Lower leg skin (tissue), 4 donors: ENCODE measurements around the gene UCKL1. TPM values are rescaled to one million over a fixed set of nuclear protein-coding genes. Genes with fewer than 3 reads are reported as not detected.

Experiments
- DNase-seq, 2 donors: peaks; one replicate each; pipeline ENCODE4 v3.0.0-alpha.2; 2019; ENCODE audit warnings: low spot score in 2 of 2
- H3K4me3 ChIP-seq: fragments of 200-600 bp; sonication (generic); 2 replicates; pipeline ENCODE4 v1.5.1; 2017; ENCODE audit warnings: mild to moderate bottlenecking, low read depth; ENCODE audit not compliant: poor library complexity, severe bottlenecking
- CTCF ChIP-seq, 3 donors: fragments of 450-650 bp; IDR thresholded peaks; one replicate each; pipeline ENCODE4 v1.5.1; 2016; ENCODE audit warnings: antibody characterized with exemption in 3 of 3, mild to moderate bottlenecking in 3 of 3, moderate library complexity in 2 of 3
- POLR2A ChIP-seq, 2 donors: fragments of 450-650 bp; IDR thresholded peaks; one replicate each; pipeline ENCODE4 v1.6.1; 2016 to 2017; ENCODE audit warnings: antibody characterized with exemption in 2 of 2, mild to moderate bottlenecking in 1 of 2, moderate library complexity in 1 of 2
- WGBS, 2 donors: methylation state at CpG; one replicate each; pipeline ENCODE4 v1.1.5; 2018; 5-methylcytosine and 5-hydroxymethylcytosine counted together
- intact Hi-C: fragments of 100-400 bp; cut with DNase I; formaldehyde crosslinking; loops from one replicate; pipeline ENCODE4 v1.15.0; 2023; ENCODE audit warnings: low total_unique reads
- total RNA-seq, 4 donors: library from RNA; depleted of rRNA; stranded (reverse); fragments of >200 nt; gene quantifications; one replicate each; pipeline ENCODE4 v1.1.0, GENCODE V29; 2016

UCKL1 gene
- total RNA-seq, 4 donors from 2014 or later = 28.1 to 44.3 (median 33.6) TPM

- intact Hi-C loops = no loop called here
- DNase-seq = no peak
- no peak for TF ChIP-seq CTCF (IDR thresholded peaks at IDR 0.05)
- no peak for TF ChIP-seq POLR2A (IDR thresholded peaks at IDR 0.05)
- no peak overlapping the region for H3K4me3 ChIP-seq
- 92 to 95% methylated on average over 9 to 12 of the region's 13 CpGs for WGBS, 2 donors
These were observed 10.7 kb upstream of the UCKL1 start for GRCh38 chr20:63966944-63967322.

- 93% methylated on average over 24 of the region's 27 CpGs for WGBS, 2 donors
- intact Hi-C loops = no loop called here
- H3K4me3 ChIP-seq = no peak overlapping the region
- TF ChIP-seq POLR2A (IDR thresholded peaks at IDR 0.05) = no peak
- TF ChIP-seq CTCF (IDR thresholded peaks at IDR 0.05) = no peak
- no peak for DNase-seq
These were observed 10.1 kb upstream of the UCKL1 start for GRCh38 chr20:63966172-63966943.

- DNase-seq = no peak
- no peak for TF ChIP-seq CTCF (IDR thresholded peaks at IDR 0.05)
- TF ChIP-seq POLR2A (IDR thresholded peaks at IDR 0.05) = no peak
- H3K4me3 ChIP-seq = no peak overlapping the region
- 96 to 97% methylated on average over 14 to 16 of the region's 16 CpGs for WGBS, 2 donors
- intact Hi-C loops = no loop called here
These were observed 8.2 kb upstream of the UCKL1 start for GRCh38 chr20:63964412-63964811.

GRCh38 chr20:63963784-63964301 is 7.6 kb upstream of the UCKL1 start:
- intact Hi-C loops = no loop called here
- 94 to 99% methylated on average over 12 to 14 of the region's 16 CpGs for WGBS, 2 donors
- no peak overlapping the region for H3K4me3 ChIP-seq
- no peak for TF ChIP-seq CTCF (IDR thresholded peaks at IDR 0.05)
- TF ChIP-seq POLR2A (IDR thresholded peaks at IDR 0.05) = no peak
- no peak for DNase-seq

DNA sequence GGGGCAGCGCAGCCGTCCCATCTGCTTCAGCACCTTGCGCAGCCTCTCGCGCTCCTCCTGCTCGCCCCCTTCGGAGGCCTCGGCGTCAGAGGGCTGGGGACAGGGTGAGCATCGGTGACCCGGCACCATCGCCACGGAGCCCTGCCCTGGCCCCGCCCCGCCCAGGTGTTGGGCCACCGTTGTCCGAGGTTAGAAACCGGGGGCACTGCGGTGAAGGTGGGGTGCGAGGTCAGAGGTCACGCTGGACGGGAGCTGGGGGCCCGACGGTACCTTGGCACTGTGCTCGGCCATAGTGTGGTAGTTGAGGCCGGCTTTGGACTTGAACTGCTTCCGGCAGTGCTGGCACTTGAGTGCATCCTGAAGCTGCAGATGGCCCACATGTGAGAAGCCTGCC is 7.1 kb upstream of the UCKL1 start:
- no peak for DNase-seq
- no peak overlapping the region for H3K4me3 ChIP-seq
- WGBS, 2 donors = 91 to 98% methylated on average over 25 to 27 of the region's 27 CpGs
- TF ChIP-seq CTCF (IDR thresholded peaks at IDR 0.05) (no peak), POLR2A (IDR thresholded peaks at IDR 0.05) (no peak)
- intact Hi-C loops = no loop called here
